ENCODE data around the gene NFASC. TPM values are rescaled to one million over a fixed set of nuclear protein-coding genes. Genes with fewer than 3 reads are reported as not detected.

Gene NFASC
- polyA plus RNA-seq, 4 donors = 0.22 to 5.8 (median 3.0) TPM

DNA sequence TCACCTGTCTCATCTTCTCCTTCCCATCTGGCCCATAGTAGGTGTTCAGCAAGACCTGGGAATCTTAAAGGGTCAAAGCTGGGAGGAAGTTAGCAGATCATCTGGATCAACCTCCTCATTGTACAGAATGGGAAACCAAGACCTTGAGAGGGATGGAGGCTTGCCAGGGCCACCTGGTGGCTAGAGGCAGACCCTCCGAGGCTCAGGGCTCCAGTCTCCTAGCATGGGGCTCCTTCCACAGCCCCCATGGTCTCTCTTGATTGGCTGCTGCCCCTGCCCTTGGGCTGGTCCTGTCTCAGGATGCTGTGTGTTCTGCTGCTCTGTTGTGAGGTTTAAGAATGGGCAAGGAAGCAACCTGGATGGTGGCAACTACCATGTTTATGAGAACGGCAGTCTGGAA lies 103.7 kb downstream of the NFASC start:
- WGBS, 3 donors = 47 to 66% (median 53%) methylated on average over 2 of the region's 2 CpGs
- Histone ChIP-seq H3K36me3 (ENCODE audit: control insufficient read depth in 3 of 3, insufficient read depth in 2 of 3, low read depth in 1 of 3, low read length in 3 of 3) (no peaks in the 10 kb centered on the region), H3K4me1 (ENCODE audit: control insufficient read depth in 3 of 3, insufficient read depth in 2 of 3, low read depth in 1 of 3, low read length in 2 of 3) (no peaks in the 10 kb centered on the region), H3K27ac (ENCODE audit: low read depth in 1 of 3, low read length in 2 of 3) (no peak overlapping the region), H3K27me3 (ENCODE audit: control insufficient read depth in 3 of 3, insufficient read depth in 3 of 3, low read length in 3 of 3) (no peaks in the 10 kb centered on the region), H3K4me3 (ENCODE audit: low read depth in 1 of 3, low read length in 3 of 3) (no peak overlapping the region), H3K9me3 (ENCODE audit: control insufficient read depth in 2 of 2, insufficient read depth in 1 of 2, low read depth in 1 of 2, low read length in 1 of 2) (no peaks in the 10 kb centered on the region)
- FAIRE-seq = no peak
- DNase-seq = no peak

DNA sequence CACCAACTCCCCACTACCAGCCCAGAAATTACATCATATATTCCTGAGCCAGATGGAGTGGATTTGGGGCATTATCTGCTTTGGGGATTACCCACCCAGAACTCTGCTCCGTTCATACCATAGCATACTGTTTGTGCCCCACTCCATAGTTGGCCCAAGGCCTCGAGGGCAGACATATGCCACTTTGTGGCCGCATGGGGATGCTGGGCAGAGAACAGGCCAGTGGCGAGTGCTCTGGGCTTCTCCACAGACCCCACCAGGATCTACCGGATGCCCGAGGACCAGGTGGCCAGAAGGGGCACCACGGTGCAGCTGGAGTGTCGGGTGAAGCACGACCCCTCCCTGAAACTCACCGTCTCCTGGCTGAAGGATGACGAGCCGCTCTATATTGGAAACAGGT lies 104.4 kb downstream of the NFASC start:
- Histone ChIP-seq H3K4me1 (ENCODE audit: control insufficient read depth in 3 of 3, insufficient read depth in 2 of 3, low read depth in 1 of 3, low read length in 2 of 3) (no peaks in the 10 kb centered on the region), H3K27me3 (ENCODE audit: control insufficient read depth in 3 of 3, insufficient read depth in 3 of 3, low read length in 3 of 3) (no peaks in the 10 kb centered on the region), H3K27ac (ENCODE audit: low read depth in 1 of 3, low read length in 2 of 3) (no peak overlapping the region), H3K4me3 (ENCODE audit: low read depth in 1 of 3, low read length in 3 of 3) (no peak overlapping the region), H3K9me3 (ENCODE audit: control insufficient read depth in 2 of 2, insufficient read depth in 1 of 2, low read depth in 1 of 2, low read length in 1 of 2) (no peaks in the 10 kb centered on the region), H3K36me3 (ENCODE audit: control insufficient read depth in 3 of 3, insufficient read depth in 2 of 3, low read depth in 1 of 3, low read length in 3 of 3) (no peaks in the 10 kb centered on the region)
- WGBS, 3 donors = 58 to 74% (median 59%) methylated on average over 10 to 12 of the region's 12 CpGs
- DNase-seq = no peak
- no peak for FAIRE-seq

DNA sequence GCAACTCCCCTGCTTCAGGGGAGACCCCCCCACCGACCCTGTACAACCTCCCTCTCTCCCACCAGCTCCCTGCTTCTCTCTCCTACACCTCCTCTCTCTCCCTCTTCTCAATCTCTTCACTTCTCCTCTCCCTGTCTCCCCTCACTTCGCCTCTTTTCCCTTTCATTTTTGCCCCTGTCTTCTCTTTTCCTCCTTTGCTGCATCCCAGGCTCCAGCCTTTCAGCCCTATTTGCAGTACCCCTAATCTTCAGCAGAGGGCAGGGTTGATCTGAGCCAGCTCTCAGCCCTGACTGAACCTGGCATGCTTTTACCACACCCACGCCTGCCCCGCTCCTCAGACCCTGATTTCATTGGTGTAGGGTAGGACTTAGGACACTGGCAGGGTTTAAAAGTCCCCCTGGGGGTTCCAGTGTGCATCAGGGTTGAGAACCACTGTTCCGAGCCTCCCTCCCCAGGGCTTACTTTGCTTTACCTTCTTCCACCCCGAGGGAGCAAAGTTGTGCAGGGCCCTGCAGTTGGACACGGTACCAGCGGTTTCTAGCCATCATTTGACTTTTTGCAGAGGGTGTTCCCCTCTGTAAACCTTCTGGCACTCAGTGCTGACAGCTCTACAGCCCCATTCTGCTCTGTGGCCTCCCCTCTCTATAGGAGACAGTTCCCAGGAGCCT lies 105.0 kb downstream of the NFASC start:
- 35 to 51% (median 39%) methylated on average over 8 of the region's 8 CpGs for WGBS, 3 donors
- Histone ChIP-seq H3K27me3 (ENCODE audit: control insufficient read depth in 3 of 3, insufficient read depth in 3 of 3, low read length in 3 of 3) (no peaks in the 10 kb centered on the region), H3K9me3 (ENCODE audit: control insufficient read depth in 2 of 2, insufficient read depth in 1 of 2, low read depth in 1 of 2, low read length in 1 of 2) (no peaks in the 10 kb centered on the region), H3K4me1 (ENCODE audit: control insufficient read depth in 3 of 3, insufficient read depth in 2 of 3, low read depth in 1 of 3, low read length in 2 of 3) (no peaks in the 10 kb centered on the region), H3K4me3 (ENCODE audit: low read depth in 1 of 3, low read length in 3 of 3) (no peak overlapping the region), H3K36me3 (ENCODE audit: control insufficient read depth in 3 of 3, insufficient read depth in 2 of 3, low read depth in 1 of 3, low read length in 3 of 3) (no peaks in the 10 kb centered on the region), H3K27ac (ENCODE audit: low read depth in 1 of 3, low read length in 2 of 3) (no peak overlapping the region)
- FAIRE-seq (no peak), DNase-seq (peak; percentile 52 to 56)

DNA sequence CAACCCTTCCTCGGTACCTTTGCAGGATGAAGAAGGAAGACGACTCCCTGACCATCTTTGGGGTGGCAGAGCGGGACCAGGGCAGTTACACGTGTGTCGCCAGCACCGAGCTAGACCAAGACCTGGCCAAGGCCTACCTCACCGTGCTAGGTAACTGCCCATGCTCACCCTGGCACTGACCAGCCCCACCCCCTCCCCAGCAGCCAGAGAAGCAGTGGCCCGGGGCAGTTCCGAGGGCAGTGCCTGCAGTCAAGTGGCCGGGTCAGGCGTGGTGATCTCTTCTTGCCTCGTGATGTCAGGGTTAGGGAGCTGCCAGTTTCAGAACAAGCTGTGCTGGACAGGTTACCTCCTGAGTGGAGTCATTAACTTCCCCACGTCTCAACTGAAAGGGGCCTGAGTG lies 106.0 kb downstream of the NFASC start:
- WGBS, 3 donors = 86 to 91% (median 90%) methylated on average over 13 of the region's 13 CpGs
- Histone ChIP-seq H3K4me1 (ENCODE audit: control insufficient read depth in 3 of 3, insufficient read depth in 2 of 3, low read depth in 1 of 3, low read length in 2 of 3) (no peaks in the 10 kb centered on the region), H3K36me3 (ENCODE audit: control insufficient read depth in 3 of 3, insufficient read depth in 2 of 3, low read depth in 1 of 3, low read length in 3 of 3) (no peaks in the 10 kb centered on the region), H3K27me3 (ENCODE audit: control insufficient read depth in 3 of 3, insufficient read depth in 3 of 3, low read length in 3 of 3) (no peaks in the 10 kb centered on the region), H3K27ac (ENCODE audit: low read depth in 1 of 3, low read length in 2 of 3) (no peak overlapping the region), H3K4me3 (ENCODE audit: low read depth in 1 of 3, low read length in 3 of 3) (no peak overlapping the region), H3K9me3 (ENCODE audit: control insufficient read depth in 2 of 2, insufficient read depth in 1 of 2, low read depth in 1 of 2, low read length in 1 of 2) (no peaks in the 10 kb centered on the region)
- DNase-seq (no peak), FAIRE-seq (no peak)

DNA sequence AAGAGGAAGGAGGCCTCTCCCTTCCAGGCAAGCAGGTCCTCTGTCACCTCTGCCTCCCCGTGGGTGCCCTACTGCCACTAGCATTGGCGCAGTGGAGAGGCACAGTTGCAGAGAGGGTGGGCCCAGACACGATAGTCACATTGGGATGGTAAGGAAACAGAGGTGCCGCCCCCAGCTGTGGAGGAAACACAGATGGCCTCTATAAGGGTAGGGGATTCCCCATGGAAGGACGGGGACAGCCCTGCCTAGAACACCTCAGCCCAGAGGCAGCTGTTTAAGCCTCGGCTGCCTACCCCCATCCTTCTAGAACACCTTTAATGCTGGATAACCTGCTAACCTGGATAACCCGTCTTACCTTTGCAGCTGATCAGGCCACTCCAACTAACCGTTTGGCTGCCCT lies 106.7 kb downstream of the NFASC start:
- 42 to 61% (median 49%) methylated on average over 8 of the region's 8 CpGs for WGBS, 3 donors
- Histone ChIP-seq H3K27me3 (ENCODE audit: control insufficient read depth in 3 of 3, insufficient read depth in 3 of 3, low read length in 3 of 3) (no peaks in the 10 kb centered on the region), H3K4me1 (ENCODE audit: control insufficient read depth in 3 of 3, insufficient read depth in 2 of 3, low read depth in 1 of 3, low read length in 2 of 3) (no peaks in the 10 kb centered on the region), H3K9me3 (ENCODE audit: control insufficient read depth in 2 of 2, insufficient read depth in 1 of 2, low read depth in 1 of 2, low read length in 1 of 2) (no peaks in the 10 kb centered on the region), H3K27ac (ENCODE audit: low read depth in 1 of 3, low read length in 2 of 3) (no peak overlapping the region), H3K4me3 (ENCODE audit: low read depth in 1 of 3, low read length in 3 of 3) (no peak overlapping the region), H3K36me3 (ENCODE audit: control insufficient read depth in 3 of 3, insufficient read depth in 2 of 3, low read depth in 1 of 3, low read length in 3 of 3) (no peaks in the 10 kb centered on the region)
- FAIRE-seq (no peak), DNase-seq (no peak)

DNA sequence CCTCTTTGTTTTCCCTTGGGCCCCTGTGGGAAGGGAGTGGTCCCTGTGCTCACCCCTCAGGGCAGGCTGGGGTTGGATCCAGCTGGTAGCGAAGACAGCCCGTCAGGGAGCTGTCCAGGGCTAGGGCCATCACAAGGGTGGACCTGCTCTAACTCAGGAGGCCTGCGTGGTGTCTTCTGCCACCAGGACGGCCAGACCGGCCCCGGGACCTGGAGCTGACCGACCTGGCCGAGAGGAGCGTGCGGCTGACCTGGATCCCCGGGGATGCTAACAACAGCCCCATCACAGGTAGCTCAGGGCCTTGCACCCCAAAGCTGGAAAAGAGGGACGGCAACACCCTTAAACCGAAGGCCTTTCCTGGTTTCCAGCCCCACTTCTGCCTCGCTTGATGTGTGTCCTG lies 108.1 kb downstream of the NFASC start:
- H3K36me3 ChIP-seq (ENCODE audit: control insufficient read depth in 3 of 3, insufficient read depth in 2 of 3, low read depth in 1 of 3, low read length in 3 of 3) = no peaks in the 10 kb centered on the region
- no peak overlapping the region for H3K27ac ChIP-seq (ENCODE audit: low read depth in 1 of 3, low read length in 2 of 3)
- H3K4me1 ChIP-seq (ENCODE audit: control insufficient read depth in 3 of 3, insufficient read depth in 2 of 3, low read depth in 1 of 3, low read length in 2 of 3) = no peaks in the 10 kb centered on the region
- WGBS, 3 donors = 88 to 93% (median 91%) methylated on average over 14 of the region's 14 CpGs
- H3K27me3 ChIP-seq (ENCODE audit: control insufficient read depth in 3 of 3, insufficient read depth in 3 of 3, low read length in 3 of 3) = no peaks in the 10 kb centered on the region
- no peak for FAIRE-seq
- DNase-seq = no peak
- H3K9me3 ChIP-seq (ENCODE audit: control insufficient read depth in 2 of 2, insufficient read depth in 1 of 2, low read depth in 1 of 2, low read length in 1 of 2) = no peaks in the 10 kb centered on the region
- no peak overlapping the region for H3K4me3 ChIP-seq (ENCODE audit: low read depth in 1 of 3, low read length in 3 of 3)

DNA sequence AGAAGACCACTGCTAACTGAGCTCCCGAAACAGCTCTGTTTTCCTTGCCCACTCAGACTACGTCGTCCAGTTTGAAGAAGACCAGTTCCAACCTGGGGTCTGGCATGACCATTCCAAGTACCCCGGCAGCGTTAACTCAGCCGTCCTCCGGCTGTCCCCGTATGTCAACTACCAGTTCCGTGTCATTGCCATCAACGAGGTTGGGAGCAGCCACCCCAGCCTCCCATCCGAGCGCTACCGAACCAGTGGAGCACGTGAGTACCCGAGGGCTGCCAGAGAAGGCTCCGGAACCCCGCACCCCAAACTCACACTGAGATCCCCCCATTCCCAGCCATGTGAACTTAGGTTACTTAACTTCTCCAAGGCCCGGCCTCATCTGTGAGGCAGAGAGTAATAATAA lies 108.6 kb downstream of the NFASC start:
- FAIRE-seq = no peak
- WGBS, 3 donors = 91 to 95% (median 94%) methylated on average over 18 of the region's 18 CpGs
- H3K36me3 ChIP-seq (ENCODE audit: control insufficient read depth in 3 of 3, insufficient read depth in 2 of 3, low read depth in 1 of 3, low read length in 3 of 3) = no peaks in the 10 kb centered on the region
- DNase-seq = no peak
- H3K9me3 ChIP-seq (ENCODE audit: control insufficient read depth in 2 of 2, insufficient read depth in 1 of 2, low read depth in 1 of 2, low read length in 1 of 2) = no peaks in the 10 kb centered on the region
- H3K4me1 ChIP-seq (ENCODE audit: control insufficient read depth in 3 of 3, insufficient read depth in 2 of 3, low read depth in 1 of 3, low read length in 2 of 3) = no peaks in the 10 kb centered on the region
- H3K4me3 ChIP-seq (ENCODE audit: low read depth in 1 of 3, low read length in 3 of 3) = no peak overlapping the region
- H3K27me3 ChIP-seq (ENCODE audit: control insufficient read depth in 3 of 3, insufficient read depth in 3 of 3, low read length in 3 of 3) = no peaks in the 10 kb centered on the region
- H3K27ac ChIP-seq (ENCODE audit: low read depth in 1 of 3, low read length in 2 of 3) = no peak overlapping the region

DNA sequence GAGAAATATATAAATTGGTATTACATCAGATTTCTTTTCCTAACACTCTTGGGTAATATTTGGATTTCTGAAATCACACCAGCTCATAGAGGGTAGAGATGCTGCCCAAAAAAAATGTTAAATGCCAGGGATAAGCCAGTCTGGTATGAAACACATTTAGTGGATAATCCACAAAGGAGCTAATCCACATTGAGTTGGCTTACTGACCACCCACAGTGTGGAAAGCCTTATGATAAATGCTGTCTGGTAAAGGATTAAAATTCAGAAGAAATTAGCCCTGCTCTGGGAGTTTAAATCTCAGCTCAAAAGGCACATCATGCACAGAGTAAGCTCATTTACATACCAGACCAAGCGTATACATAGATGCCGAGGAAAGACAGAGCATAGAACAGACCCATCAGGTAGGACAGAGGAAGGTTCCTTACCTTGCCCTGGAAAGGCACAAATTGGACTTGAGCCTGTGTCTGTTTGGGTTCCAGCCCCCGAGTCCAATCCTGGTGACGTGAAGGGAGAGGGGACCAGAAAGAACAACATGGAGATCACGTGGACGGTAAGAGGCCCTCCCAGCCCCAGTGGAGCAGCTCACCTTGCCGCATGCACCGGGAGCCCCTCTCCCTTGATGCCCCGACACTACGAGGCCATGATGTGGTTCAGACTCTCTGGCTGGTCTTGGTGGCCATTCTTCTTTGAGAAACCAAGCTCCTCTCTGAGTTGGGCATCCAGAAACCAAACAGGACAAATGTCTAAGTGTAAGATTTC lies 109.4 kb downstream of the NFASC start:
- Histone ChIP-seq H3K27ac (ENCODE audit: low read depth in 1 of 3, low read length in 2 of 3) (no peak overlapping the region), H3K4me1 (ENCODE audit: control insufficient read depth in 3 of 3, insufficient read depth in 2 of 3, low read depth in 1 of 3, low read length in 2 of 3) (no peaks in the 10 kb centered on the region), H3K27me3 (ENCODE audit: control insufficient read depth in 3 of 3, insufficient read depth in 3 of 3, low read length in 3 of 3) (peaks cover 0 to 2% (median 0%) of the 10 kb centered on the region in 3 donors), H3K4me3 (ENCODE audit: low read depth in 1 of 3, low read length in 3 of 3) (no peak overlapping the region), H3K9me3 (ENCODE audit: control insufficient read depth in 2 of 2, insufficient read depth in 1 of 2, low read depth in 1 of 2, low read length in 1 of 2) (no peaks in the 10 kb centered on the region), H3K36me3 (ENCODE audit: control insufficient read depth in 3 of 3, insufficient read depth in 2 of 3, low read depth in 1 of 3, low read length in 3 of 3) (no peaks in the 10 kb centered on the region)
- DNase-seq (no peak), FAIRE-seq (no peak)
- 86 to 89% (median 87%) methylated on average over 10 of the region's 10 CpGs for WGBS, 3 donors
